Measurements from ENCODE around the gene SNAPC3.

The SNAPC3 gene

DNA sequence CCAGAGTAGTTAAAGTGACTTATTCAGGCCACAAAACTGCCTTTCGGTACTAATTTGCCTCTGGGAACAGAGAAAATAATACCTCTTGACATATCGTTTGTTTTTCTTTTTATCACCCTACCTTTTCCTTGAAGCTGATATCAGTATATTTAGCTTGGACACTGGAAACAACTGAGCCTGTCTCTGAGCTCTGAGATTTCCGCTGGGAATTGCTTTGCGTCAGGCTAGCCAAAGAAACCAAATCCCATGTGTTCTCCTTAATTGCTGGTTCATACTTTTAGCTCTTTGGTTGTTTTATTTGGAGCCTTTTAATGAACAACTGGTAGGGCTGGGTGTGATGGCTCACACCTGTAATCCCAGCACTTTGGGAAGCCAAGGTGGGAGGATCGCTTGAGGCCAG is 30.3 kb upstream of the SNAPC3 start:
- Histone ChIP-seq H3K27me3 (ENCODE audit: insufficient read depth, low read length) (no peaks in the 10 kb centered on the region), H3K27ac (ENCODE audit: low read length) (no peak overlapping the region), H3K9me3 (ENCODE audit: insufficient read depth, low read depth, low read length) (no peaks in the 10 kb centered on the region), H3K9ac (ENCODE audit: low read depth, low read length) (no peak overlapping the region), H3K4me3 (ENCODE audit: low read length) (no peak overlapping the region), H3K4me1 (ENCODE audit: insufficient read depth, low read length) (no peaks in the 10 kb centered on the region), H3K36me3 (ENCODE audit: insufficient read depth, low read depth, low read length) (no peaks in the 10 kb centered on the region)

DNA sequence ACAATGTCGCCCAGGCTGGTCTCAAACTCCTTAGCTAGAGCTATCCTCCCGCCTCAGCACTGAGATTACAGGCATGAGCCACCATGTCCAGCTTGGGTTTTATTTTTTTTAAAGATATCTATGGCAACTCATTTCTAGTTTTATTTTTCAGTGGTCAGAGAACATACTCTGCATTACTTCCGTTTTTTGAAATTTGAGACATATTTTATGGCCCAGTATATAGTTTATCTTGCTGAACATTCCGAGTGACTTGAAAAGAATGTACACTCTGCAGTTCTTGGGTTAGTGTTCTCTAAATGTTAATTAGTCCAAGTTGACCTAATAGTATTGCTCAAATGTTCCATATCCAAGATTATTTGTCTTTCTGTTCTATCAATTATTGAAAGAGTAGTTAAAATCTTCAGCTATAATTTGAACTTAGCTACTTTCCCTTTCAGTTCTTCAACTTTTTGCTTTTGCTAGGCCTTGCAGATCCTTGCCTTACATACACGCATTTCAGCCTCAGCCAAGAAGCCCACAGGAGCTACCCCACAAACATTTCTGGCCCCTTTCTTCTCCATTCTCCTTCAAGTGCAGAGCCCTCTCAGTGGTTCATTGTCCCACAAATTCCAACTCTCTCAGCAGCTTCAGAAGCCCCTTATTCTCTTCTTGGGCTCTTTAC is 22.3 kb upstream of the SNAPC3 start:
- H3K36me3 ChIP-seq (ENCODE audit: insufficient read depth, low read depth, low read length), result no peaks in the 10 kb centered on the region
- no peak overlapping the region for H3K27ac ChIP-seq (ENCODE audit: low read length)
- H3K4me1 ChIP-seq (ENCODE audit: insufficient read depth, low read length), result no peaks in the 10 kb centered on the region
- H3K9ac ChIP-seq (ENCODE audit: low read depth, low read length), result no peak overlapping the region
- no peaks in the 10 kb centered on the region for H3K27me3 ChIP-seq (ENCODE audit: insufficient read depth, low read length)
- no peaks in the 10 kb centered on the region; the same call in 1 of the 2 replicates for H3K9me3 ChIP-seq (ENCODE audit: insufficient read depth, low read depth, low read length)
- no peak overlapping the region for H3K4me3 ChIP-seq (ENCODE audit: low read length)

DNA sequence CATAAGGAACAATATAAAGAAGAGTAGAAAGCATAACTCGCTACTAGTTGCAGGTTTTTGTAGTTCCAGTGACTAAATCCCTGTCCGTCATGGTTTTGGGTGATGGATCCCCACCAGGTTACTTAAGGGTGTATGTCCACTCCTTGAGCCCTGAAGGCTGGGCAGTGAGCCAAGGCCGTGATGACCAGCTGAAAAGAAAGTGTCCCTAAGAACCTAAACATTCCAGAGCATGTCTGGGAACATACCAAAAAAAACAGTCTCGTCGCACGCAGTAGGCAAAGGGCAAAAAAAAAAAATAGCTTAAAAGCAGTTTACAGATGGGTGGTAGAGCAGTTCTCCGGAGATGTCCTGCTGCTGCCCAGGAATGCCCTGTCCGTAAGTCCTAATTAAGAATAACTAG is 21.4 kb upstream of the SNAPC3 start:
- Histone ChIP-seq H3K36me3 (ENCODE audit: insufficient read depth, low read depth, low read length) (no peaks in the 10 kb centered on the region), H3K27ac (ENCODE audit: low read length) (no peak overlapping the region), H3K9ac (ENCODE audit: low read depth, low read length) (no peak overlapping the region)

DNA sequence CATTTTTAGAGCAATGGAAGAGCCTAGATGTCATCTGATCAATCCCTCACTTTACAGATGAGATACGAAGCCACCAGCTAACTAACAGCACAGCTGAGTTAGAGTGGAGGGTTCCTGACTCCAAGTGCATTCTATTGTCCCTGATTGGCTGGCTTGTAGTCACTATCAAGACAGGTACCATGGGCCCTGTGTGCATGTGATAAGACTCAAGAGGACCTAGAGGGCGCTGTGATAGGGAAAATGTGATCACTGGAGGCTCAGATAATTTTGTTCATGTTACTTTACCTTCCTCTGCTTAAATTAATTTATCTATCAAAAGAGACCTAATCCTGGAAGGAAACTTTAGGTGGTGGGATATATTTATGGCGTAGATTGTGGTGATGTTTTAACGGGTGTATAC is 19.5 kb upstream of the SNAPC3 start:
- Histone ChIP-seq H3K27me3 (ENCODE audit: insufficient read depth, low read length) (no peaks in the 10 kb centered on the region), H3K9me3 (ENCODE audit: insufficient read depth, low read depth, low read length) (no peaks in the 10 kb centered on the region; the same call in 1 of the 2 replicates), H3K27ac (ENCODE audit: low read length) (no peak overlapping the region), H3K36me3 (ENCODE audit: insufficient read depth, low read depth, low read length) (no peaks in the 10 kb centered on the region), H3K4me3 (ENCODE audit: low read length) (no peak overlapping the region), H3K9ac (ENCODE audit: low read depth, low read length) (no peak overlapping the region), H3K4me1 (ENCODE audit: insufficient read depth, low read length) (no peaks in the 10 kb centered on the region)

More for the DNA sequence above, 21.4 kb upstream of the SNAPC3 start:
- no peaks in the 10 kb centered on the region; the same call in 1 of the 2 replicates for H3K9me3 ChIP-seq (ENCODE audit: insufficient read depth, low read depth, low read length)
- H3K4me1 ChIP-seq (ENCODE audit: insufficient read depth, low read length), result no peaks in the 10 kb centered on the region
- no peaks in the 10 kb centered on the region for H3K27me3 ChIP-seq (ENCODE audit: insufficient read depth, low read length)
- H3K4me3 ChIP-seq (ENCODE audit: low read length), result no peak overlapping the region

DNA sequence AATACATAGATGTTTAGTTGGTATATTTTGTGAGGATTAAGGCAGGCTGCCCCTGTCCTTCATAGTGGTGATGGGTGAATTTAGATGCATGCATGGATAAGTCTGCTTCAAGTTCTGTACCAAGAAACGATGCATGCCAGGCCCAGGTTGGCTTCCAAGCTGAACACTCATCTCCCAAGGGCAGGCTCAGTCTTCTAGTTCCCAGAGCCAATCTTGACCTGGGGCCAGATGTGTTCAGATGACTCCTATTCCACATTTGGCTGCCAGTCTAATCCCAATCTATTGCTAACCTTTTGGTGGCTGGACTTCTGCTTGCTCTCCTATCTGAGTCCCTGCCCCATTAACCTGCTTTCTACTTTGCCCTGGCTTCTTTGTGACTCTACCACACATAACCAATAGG is 18.5 kb upstream of the SNAPC3 start:
- no peak overlapping the region for H3K27ac ChIP-seq (ENCODE audit: low read length)
- H3K36me3 ChIP-seq (ENCODE audit: insufficient read depth, low read depth, low read length), result no peaks in the 10 kb centered on the region

DNA sequence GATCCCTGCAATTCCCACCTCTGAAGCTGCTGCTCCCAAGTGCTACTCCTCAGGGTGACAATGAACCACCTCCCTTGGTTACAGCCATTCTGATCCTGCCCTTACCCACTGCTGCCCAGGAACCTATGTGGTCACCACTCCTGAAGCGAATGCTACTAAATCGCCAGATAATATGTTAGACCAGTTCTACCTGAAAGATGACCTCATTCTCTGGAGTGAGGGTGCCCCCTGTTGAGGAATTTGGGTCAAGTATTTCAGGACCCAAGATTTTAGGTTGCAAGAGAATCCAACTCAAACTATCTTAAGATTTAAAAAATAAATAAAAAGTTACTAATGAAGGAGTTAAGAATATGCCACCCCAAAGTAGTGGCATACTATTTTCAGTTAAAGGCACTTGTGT is 5.8 kb upstream of the SNAPC3 start:
- Histone ChIP-seq H3K4me3 (ENCODE audit: low read length) (no peak overlapping the region), H3K4me1 (ENCODE audit: insufficient read depth, low read length) (no peaks in the 10 kb centered on the region; the same call in 1 of the 2 replicates), H3K36me3 (ENCODE audit: insufficient read depth, low read depth, low read length) (no peaks in the 10 kb centered on the region), H3K27me3 (ENCODE audit: insufficient read depth, low read length) (no peaks in the 10 kb centered on the region), H3K9me3 (ENCODE audit: insufficient read depth, low read depth, low read length) (no peaks in the 10 kb centered on the region), H3K9ac (ENCODE audit: low read depth, low read length) (no peak overlapping the region), H3K27ac (ENCODE audit: low read length) (no peak overlapping the region)

More for the DNA sequence above, 18.5 kb upstream of the SNAPC3 start:
- no peak overlapping the region for H3K4me3 ChIP-seq (ENCODE audit: low read length)
- H3K4me1 ChIP-seq (ENCODE audit: insufficient read depth, low read length), result no peaks in the 10 kb centered on the region
- H3K9ac ChIP-seq (ENCODE audit: low read depth, low read length), result no peak overlapping the region
- H3K27me3 ChIP-seq (ENCODE audit: insufficient read depth, low read length), result no peaks in the 10 kb centered on the region
- no peaks in the 10 kb centered on the region; the same call in 1 of the 2 replicates for H3K9me3 ChIP-seq (ENCODE audit: insufficient read depth, low read depth, low read length)

DNA sequence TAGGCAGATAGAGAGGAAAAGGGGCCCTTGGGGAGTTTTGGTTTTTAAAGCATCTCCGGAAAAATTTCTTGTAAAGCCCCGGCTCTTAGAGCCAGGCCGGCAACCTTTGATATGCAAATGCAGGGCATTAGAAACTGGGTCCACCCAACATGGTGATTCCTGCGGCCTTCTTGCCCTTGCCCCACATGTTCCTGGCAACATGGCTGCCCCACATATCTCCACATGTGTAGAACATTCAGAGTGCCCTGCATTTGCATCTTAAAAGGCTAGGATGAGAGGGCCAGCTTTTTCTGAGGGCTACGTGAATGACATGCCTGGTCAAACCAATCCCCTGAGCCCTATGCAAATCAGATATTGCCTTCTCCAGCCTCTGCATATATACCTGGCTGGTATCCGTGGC is 5.0 kb upstream of the SNAPC3 start:
- H3K27me3 ChIP-seq (ENCODE audit: insufficient read depth, low read length), result no peaks in the 10 kb centered on the region
- H3K36me3 ChIP-seq (ENCODE audit: insufficient read depth, low read depth, low read length), result no peaks in the 10 kb centered on the region
- no peaks in the 10 kb centered on the region; the same call in 1 of the 2 replicates for H3K4me1 ChIP-seq (ENCODE audit: insufficient read depth, low read length)

DNA sequence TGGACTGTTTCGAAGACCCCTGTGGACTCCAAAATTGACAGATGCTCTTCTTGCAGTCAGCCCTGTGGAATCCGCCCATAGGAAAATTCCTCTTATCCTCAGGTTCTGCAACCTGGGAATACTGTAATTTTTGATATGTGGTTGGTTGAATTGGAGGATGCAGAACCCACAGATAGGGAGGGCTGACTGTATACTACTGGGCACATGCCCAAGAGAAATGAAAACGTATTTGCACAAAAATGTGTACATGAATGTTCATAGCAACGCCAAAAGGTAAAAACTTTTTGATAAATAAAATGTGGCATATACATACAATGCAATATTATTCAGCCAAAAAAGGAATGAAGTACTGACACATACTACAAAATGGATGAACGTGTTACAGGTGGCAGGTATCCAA is 1.9 kb upstream of the SNAPC3 start:
- Histone ChIP-seq H3K9ac (ENCODE audit: low read depth, low read length) (no peak overlapping the region), H3K9me3 (ENCODE audit: insufficient read depth, low read depth, low read length) (no peaks in the 10 kb centered on the region), H3K4me3 (ENCODE audit: low read length) (no peak overlapping the region), H3K27ac (ENCODE audit: low read length) (no peak overlapping the region), H3K4me1 (ENCODE audit: insufficient read depth, low read length) (peaks cover 4% of the 10 kb centered on the region; the same call in 1 of the 2 replicates), H3K36me3 (ENCODE audit: insufficient read depth, low read depth, low read length) (peaks cover 20% of the 10 kb centered on the region), H3K27me3 (ENCODE audit: insufficient read depth, low read length) (no peaks in the 10 kb centered on the region)

More for the DNA sequence above, 5.0 kb upstream of the SNAPC3 start:
- no peaks in the 10 kb centered on the region for H3K9me3 ChIP-seq (ENCODE audit: insufficient read depth, low read depth, low read length)
- no peak overlapping the region for H3K27ac ChIP-seq (ENCODE audit: low read length)
- H3K9ac ChIP-seq (ENCODE audit: low read depth, low read length), result no peak overlapping the region
- no peak overlapping the region for H3K4me3 ChIP-seq (ENCODE audit: low read length)

DNA sequence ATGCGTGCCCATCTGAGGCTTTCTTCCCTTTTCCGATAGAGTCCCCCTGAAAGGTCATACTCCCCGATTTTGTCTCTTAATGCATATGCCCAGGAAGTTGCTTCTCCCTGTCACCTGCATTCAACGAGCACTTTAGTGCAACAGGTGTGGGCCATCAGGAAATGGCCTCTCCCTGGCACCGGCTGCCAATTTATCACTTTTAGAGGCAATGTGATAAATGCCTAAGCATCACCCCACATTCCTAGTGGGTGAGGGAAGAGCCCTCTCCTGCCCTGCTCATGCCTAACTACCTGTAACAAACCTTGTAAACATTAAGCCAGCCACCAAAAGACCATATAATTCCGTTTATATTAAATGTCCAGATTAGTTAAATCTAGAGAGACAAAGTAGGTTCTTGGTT is 1.1 kb upstream of the SNAPC3 start:
- Histone ChIP-seq H3K4me3 (ENCODE audit: low read length) (no peak overlapping the region; the same call in 1 of the 2 replicates), H3K27me3 (ENCODE audit: insufficient read depth, low read length) (no peaks in the 10 kb centered on the region), H3K9ac (ENCODE audit: low read depth, low read length) (peak overlapping the region; percentile 84; the same call in 1 of the 2 replicates), H3K9me3 (ENCODE audit: insufficient read depth, low read depth, low read length) (no peaks in the 10 kb centered on the region), H3K4me1 (ENCODE audit: insufficient read depth, low read length) (peaks cover 4% of the 10 kb centered on the region; the same call in 1 of the 2 replicates), H3K36me3 (ENCODE audit: insufficient read depth, low read depth, low read length) (peaks cover 27% of the 10 kb centered on the region), H3K27ac (ENCODE audit: low read length) (no peak overlapping the region)

DNA sequence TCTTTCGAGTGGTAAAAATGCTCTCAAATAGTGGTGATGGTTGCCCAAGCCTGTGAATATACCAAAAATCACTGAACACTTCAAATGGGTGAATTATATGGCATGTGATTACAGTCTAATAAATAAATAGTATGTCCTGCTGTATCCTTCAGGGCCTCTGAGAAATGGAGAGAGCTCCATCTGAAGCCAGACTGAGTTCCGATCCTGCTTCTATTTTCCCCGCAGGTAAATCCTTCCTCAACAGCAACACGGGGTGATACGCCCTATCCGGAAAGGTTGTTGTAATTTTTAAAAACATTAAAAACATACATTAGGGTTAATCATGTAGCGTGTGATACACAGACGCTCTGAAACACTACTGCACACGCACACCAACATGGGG is 695 bp upstream of the SNAPC3 start:
- Histone ChIP-seq H3K4me1 (ENCODE audit: insufficient read depth, low read length) (peaks cover 4% of the 10 kb centered on the region; the same call in 1 of the 2 replicates), H3K9ac (ENCODE audit: low read depth, low read length) (peak overlapping the region; percentile 84), H3K36me3 (ENCODE audit: insufficient read depth, low read depth, low read length) (peaks cover 32% of the 10 kb centered on the region), H3K4me3 (ENCODE audit: low read length) (peak overlapping the region; percentile 97), H3K27ac (ENCODE audit: low read length) (peak overlapping the region; percentile 30), H3K9me3 (ENCODE audit: insufficient read depth, low read depth, low read length) (no peaks in the 10 kb centered on the region), H3K27me3 (ENCODE audit: insufficient read depth, low read length) (no peaks in the 10 kb centered on the region)

DNA sequence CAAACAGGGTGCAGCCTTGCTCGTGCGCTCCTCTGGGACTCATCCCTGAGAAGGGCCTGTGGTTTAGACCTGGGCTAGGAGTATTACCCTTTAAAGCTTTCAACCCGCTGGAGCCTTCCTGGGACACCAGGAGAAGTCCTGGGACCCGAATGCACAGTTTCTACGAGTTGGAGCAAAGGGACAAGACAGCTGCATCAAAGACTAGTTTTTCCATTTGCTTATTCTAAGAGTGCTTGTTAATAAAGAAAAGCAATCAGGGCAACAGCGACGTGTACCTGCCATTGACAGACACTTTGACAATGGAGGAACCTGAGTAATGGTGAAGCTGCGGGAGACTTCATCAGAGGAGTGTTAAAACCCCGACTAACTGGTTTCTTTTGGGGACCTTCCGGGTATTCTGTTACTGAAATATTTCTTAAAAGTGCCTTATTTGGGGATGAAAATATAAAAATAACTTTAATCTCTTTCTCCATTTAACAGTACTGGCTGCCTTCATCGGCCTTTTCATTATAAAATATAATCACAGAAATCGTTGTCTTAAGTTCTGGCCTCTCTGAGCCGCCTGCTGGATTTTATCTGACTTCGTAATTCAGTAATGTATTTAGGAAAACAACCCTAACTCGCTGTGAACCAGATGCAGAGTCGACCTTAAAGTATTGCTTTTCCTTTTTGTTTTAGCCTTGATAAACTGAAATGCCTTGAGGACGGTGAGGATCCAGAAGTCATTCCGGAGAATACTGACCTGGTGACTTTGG is 732 bp downstream of the SNAPC3 start:
- peak overlapping the region; percentile 67 for H3K27ac ChIP-seq (ENCODE audit: low read length)
- no peaks in the 10 kb centered on the region for H3K27me3 ChIP-seq (ENCODE audit: insufficient read depth, low read length)
- H3K4me3 ChIP-seq (ENCODE audit: low read length), result peak overlapping the region; percentile 97
- H3K9ac ChIP-seq (ENCODE audit: low read depth, low read length), result peak overlapping the region; percentile 84
- no peaks in the 10 kb centered on the region for H3K9me3 ChIP-seq (ENCODE audit: insufficient read depth, low read depth, low read length)
- peaks cover 4% of the 10 kb centered on the region; the same call in 1 of the 2 replicates for H3K4me1 ChIP-seq (ENCODE audit: insufficient read depth, low read length)
- H3K36me3 ChIP-seq (ENCODE audit: insufficient read depth, low read depth, low read length), result peaks cover 38% of the 10 kb centered on the region

DNA sequence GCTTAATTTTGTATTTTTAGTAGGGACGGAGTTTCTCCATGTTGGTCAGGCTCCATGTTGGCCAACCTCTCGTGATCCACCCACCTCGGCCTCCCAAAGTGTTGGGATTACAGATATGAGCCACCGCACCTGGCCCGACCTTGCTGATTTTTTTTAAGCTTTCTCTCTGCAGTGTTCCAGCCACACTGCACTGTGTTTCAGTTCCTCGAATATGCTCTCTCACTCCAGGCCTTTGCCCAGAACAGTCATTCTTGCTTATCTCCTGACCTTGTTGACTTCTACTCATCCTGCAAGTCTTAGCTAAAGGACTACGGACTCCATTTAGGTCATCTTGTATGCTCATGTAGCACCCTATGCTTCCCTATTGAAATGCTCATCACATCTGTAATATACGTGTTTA is 3.3 kb downstream of the SNAPC3 start:
- Histone ChIP-seq H3K4me1 (ENCODE audit: insufficient read depth, low read length) (peaks cover 4% of the 10 kb centered on the region), H3K4me3 (ENCODE audit: low read length) (no peak overlapping the region), H3K36me3 (ENCODE audit: insufficient read depth, low read depth, low read length) (peaks cover 55% of the 10 kb centered on the region), H3K9me3 (ENCODE audit: insufficient read depth, low read depth, low read length) (no peaks in the 10 kb centered on the region), H3K9ac (ENCODE audit: low read depth, low read length) (no peak overlapping the region), H3K27me3 (ENCODE audit: insufficient read depth, low read length) (no peaks in the 10 kb centered on the region), H3K27ac (ENCODE audit: low read length) (no peak overlapping the region)

Data from iPS-20b (cell line).